Prostate gland (tissue), 2 donors: Measurements from ENCODE around the gene ZRANB3.

Experiments
- POLR2AphosphoS5 ChIP-seq: sonication (generic); formaldehyde crosslinking; IDR thresholded peaks from one replicate; pipeline ENCODE4 v1.6.1; 2017; ENCODE audit warnings: antibody characterized with exemption
- TF ChIP-seq, protein P1 (sequence below), 4 experiments: fragments of 200-600 bp in 2 of 4; fragments of 450-650 bp in 2 of 4; sonication (generic) in 2 of 4; IDR thresholded peaks; 1 replicate in 3 of 4; 2 replicates in 1 of 4; pipeline ENCODE4 v1.5.1; 2016 to 2019; ENCODE audit warnings: antibody characterized with exemption in 4 of 4, mild to moderate bottlenecking in 2 of 4, moderate library complexity in 2 of 4

DNA sequence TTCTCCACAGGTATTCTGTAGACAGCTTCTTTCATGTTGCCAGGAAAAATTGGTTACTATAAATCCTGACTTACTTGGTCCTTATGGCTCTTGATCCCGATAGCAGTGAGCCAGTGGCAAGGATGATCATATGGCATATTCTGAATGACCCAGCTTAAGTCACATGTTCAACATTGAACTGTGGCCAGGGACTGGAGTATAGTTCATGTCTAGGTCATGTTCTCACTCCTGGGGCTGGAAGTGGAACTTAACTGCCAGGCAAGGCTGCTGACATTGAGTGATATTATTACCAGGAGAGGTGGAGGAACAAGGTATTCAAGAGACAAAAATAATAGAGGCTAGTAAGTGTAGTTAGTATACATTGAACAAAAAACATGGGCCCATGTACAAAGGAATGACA is 26.5 kb upstream of the ZRANB3 start:
- TF ChIP-seq POLR2AphosphoS5: no peak
- TF ChIP-seq, protein P1, sequence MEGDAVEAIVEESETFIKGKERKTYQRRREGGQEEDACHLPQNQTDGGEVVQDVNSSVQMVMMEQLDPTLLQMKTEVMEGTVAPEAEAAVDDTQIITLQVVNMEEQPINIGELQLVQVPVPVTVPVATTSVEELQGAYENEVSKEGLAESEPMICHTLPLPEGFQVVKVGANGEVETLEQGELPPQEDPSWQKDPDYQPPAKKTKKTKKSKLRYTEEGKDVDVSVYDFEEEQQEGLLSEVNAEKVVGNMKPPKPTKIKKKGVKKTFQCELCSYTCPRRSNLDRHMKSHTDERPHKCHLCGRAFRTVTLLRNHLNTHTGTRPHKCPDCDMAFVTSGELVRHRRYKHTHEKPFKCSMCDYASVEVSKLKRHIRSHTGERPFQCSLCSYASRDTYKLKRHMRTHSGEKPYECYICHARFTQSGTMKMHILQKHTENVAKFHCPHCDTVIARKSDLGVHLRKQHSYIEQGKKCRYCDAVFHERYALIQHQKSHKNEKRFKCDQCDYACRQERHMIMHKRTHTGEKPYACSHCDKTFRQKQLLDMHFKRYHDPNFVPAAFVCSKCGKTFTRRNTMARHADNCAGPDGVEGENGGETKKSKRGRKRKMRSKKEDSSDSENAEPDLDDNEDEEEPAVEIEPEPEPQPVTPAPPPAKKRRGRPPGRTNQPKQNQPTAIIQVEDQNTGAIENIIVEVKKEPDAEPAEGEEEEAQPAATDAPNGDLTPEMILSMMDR (IDR thresholded peaks at IDR 0.05): no peak
